ENCODE data around the gene SLCO1B3.

SLCO1B3 gene

DNA sequence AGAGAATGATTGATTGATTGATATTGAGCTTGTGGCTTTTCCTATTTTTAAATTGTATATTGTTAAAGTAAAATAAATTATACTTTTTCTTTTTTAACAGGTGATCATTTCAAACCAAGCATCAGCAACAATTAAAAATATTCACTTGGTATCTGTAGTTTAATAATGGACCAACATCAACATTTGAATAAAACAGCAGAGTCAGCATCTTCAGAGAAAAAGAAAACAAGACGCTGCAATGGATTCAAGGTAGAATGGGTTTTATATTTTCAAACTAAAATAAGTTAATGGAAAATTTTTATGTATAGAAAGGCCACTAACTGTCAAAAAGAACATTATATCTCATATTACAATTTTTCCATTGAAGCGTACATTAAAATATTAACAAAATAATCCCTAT, 5.1 kb downstream of the SLCO1B3 start:
- H3K27me3 ChIP-seq (ENCODE audit: control insufficient read depth in 1 of 2, insufficient read depth in 1 of 2, low read length in 2 of 2), result no peaks in the 10 kb centered on the region
- H3K4me1 ChIP-seq (ENCODE audit: control insufficient read depth, insufficient read depth, low read depth, low read length), result no peaks in the 10 kb centered on the region
- H3K36me3 ChIP-seq (ENCODE audit: control insufficient read depth in 1 of 2, insufficient read depth in 2 of 2, low read depth in 1 of 2, low read length in 2 of 2), result no peaks in the 10 kb centered on the region
- no peak overlapping the region for H2AFZ ChIP-seq (ENCODE audit: low read depth, low read length)
- no peak overlapping the region for H4K91ac ChIP-seq (ENCODE audit: low read length)
- no peak overlapping the region for H3K9ac ChIP-seq (ENCODE audit: low read length)
- no peak overlapping the region for H3K4ac ChIP-seq (ENCODE audit: low read depth in 1 of 2, low read length in 2 of 2)
- H4K8ac ChIP-seq (ENCODE audit: low read length), result no peak overlapping the region
- no peaks in the 10 kb centered on the region for H3K9me3 ChIP-seq (ENCODE audit: control insufficient read depth, low read length)
- H3K4me3 ChIP-seq (ENCODE audit: insufficient read depth in 1 of 2, low read depth in 1 of 2, low read length in 2 of 2), result no peak overlapping the region
- H3K14ac ChIP-seq (ENCODE audit: low read length in 2 of 2), result no peak overlapping the region
- H3K27ac ChIP-seq (ENCODE audit: low read length, poor library complexity, severe bottlenecking), result no peak overlapping the region
- no peak overlapping the region for H2AK5ac ChIP-seq (ENCODE audit: low read length, severe bottlenecking)
- no peak overlapping the region for H3K23ac ChIP-seq (ENCODE audit: low read length in 2 of 2)
- H2BK15ac ChIP-seq (ENCODE audit: low read depth, poor library complexity, severe bottlenecking), result no peak overlapping the region
- H3K79me1 ChIP-seq (replicated peaks; ENCODE audit: low read length, poor library complexity, severe bottlenecking), result no peaks in the 10 kb centered on the region
- H3K18ac ChIP-seq (ENCODE audit: low read depth in 1 of 2, low read length in 2 of 2), result no peak overlapping the region
- WGBS, result no CpG with 5 or more reads among the region's 2 CpGs
- H2BK120ac ChIP-seq (ENCODE audit: low read depth, low read length), result no peak overlapping the region
- H3K4me2 ChIP-seq (ENCODE audit: low read length, poor library complexity, severe bottlenecking), result no peak overlapping the region
- no peak overlapping the region for H2BK12ac ChIP-seq (ENCODE audit: low read length in 2 of 2)
- no peak overlapping the region for H2BK5ac ChIP-seq (ENCODE audit: low read depth, low read length, poor library complexity, severe bottlenecking)
- DNase-seq, result no peak

DNA sequence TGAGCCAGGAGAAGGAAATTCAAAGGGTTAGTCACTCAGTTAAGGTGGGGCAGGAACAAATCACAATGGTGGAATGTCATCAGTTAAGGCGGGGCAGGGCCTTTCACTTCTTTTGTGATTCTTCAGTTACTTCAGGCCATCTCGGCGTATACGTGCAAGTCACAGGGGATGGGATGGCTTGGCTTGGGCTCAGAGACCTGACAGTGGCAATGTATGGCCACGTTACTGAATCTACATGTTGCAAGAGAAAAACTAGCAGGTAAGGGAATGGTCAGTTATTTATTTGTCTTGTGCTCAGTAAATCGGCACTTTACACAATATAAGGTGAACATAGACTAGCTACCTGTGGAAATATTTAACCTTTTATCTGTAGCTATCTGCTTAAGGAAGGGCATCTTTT, 11.9 kb downstream of the SLCO1B3 start:
- WGBS, result 89% methylated on average over 5 of the region's 6 CpGs
- no peak for DNase-seq
- Histone ChIP-seq H3K4me1 (ENCODE audit: control insufficient read depth, insufficient read depth, low read depth, low read length) (no peaks in the 10 kb centered on the region), H3K4me2 (ENCODE audit: low read length, poor library complexity, severe bottlenecking) (no peak overlapping the region), H4K8ac (ENCODE audit: low read length) (no peak overlapping the region), H3K9ac (ENCODE audit: low read length) (no peak overlapping the region), H3K18ac (ENCODE audit: low read depth in 1 of 2, low read length in 2 of 2) (no peak overlapping the region), H4K91ac (ENCODE audit: low read length) (no peak overlapping the region), H2BK15ac (ENCODE audit: low read depth, poor library complexity, severe bottlenecking) (no peak overlapping the region), H3K79me1 (replicated peaks; ENCODE audit: low read length, poor library complexity, severe bottlenecking) (no peaks in the 10 kb centered on the region), H2BK120ac (ENCODE audit: low read depth, low read length) (no peak overlapping the region), H3K4me3 (ENCODE audit: insufficient read depth in 1 of 2, low read depth in 1 of 2, low read length in 2 of 2) (no peak overlapping the region), H3K27ac (ENCODE audit: low read length, poor library complexity, severe bottlenecking) (no peak overlapping the region), H3K27me3 (ENCODE audit: control insufficient read depth in 1 of 2, insufficient read depth in 1 of 2, low read length in 2 of 2) (no peaks in the 10 kb centered on the region), H2BK5ac (ENCODE audit: low read depth, low read length, poor library complexity, severe bottlenecking) (no peak overlapping the region), H3K9me3 (ENCODE audit: control insufficient read depth, low read length) (no peaks in the 10 kb centered on the region), H2AFZ (ENCODE audit: low read depth, low read length) (no peak overlapping the region), H3K23ac (ENCODE audit: low read length in 2 of 2) (no peak overlapping the region), H3K36me3 (ENCODE audit: control insufficient read depth in 1 of 2, insufficient read depth in 2 of 2, low read depth in 1 of 2, low read length in 2 of 2) (no peaks in the 10 kb centered on the region), H3K4ac (ENCODE audit: low read depth in 1 of 2, low read length in 2 of 2) (no peak overlapping the region), H2BK12ac (ENCODE audit: low read length in 2 of 2) (no peak overlapping the region), H3K14ac (ENCODE audit: low read length in 2 of 2) (no peak overlapping the region), H2AK5ac (ENCODE audit: low read length, severe bottlenecking) (no peak overlapping the region)

DNA sequence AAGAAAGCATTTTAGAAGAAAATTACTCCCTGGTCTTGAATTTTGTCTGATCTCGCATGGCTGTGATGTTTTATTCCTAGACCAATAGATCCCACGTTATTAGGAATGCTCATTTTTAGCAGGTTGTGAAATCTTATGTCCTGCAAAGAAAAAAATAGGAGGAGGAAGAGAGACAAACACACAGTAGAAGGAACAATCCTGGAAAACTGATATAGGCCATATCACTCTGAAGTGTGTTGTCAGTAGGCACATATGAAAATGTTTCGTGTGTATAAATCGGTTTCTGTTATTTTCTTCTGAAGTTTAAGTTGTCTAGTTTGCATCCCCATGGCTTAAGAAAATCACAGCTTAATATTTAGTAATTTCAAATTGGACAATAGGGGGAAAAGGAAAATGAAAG, 12.4 kb downstream of the SLCO1B3 start:
- H3K9ac ChIP-seq (ENCODE audit: low read length), result no peak overlapping the region
- H4K8ac ChIP-seq (ENCODE audit: low read length), result no peak overlapping the region
- H3K14ac ChIP-seq (ENCODE audit: low read length in 2 of 2), result no peak overlapping the region
- no peak for DNase-seq
- H3K18ac ChIP-seq (ENCODE audit: low read depth in 1 of 2, low read length in 2 of 2), result no peak overlapping the region
- no peak overlapping the region for H3K4me3 ChIP-seq (ENCODE audit: insufficient read depth in 1 of 2, low read depth in 1 of 2, low read length in 2 of 2)
- 85% methylated on average over 2 of the region's 4 CpGs for WGBS
- no peaks in the 10 kb centered on the region for H3K9me3 ChIP-seq (ENCODE audit: control insufficient read depth, low read length)
- H3K4ac ChIP-seq (ENCODE audit: low read depth in 1 of 2, low read length in 2 of 2), result no peak overlapping the region
- H3K27me3 ChIP-seq (ENCODE audit: control insufficient read depth in 1 of 2, insufficient read depth in 1 of 2, low read length in 2 of 2), result no peaks in the 10 kb centered on the region
- no peak overlapping the region for H3K4me2 ChIP-seq (ENCODE audit: low read length, poor library complexity, severe bottlenecking)
- H2AK5ac ChIP-seq (ENCODE audit: low read length, severe bottlenecking), result no peak overlapping the region
- no peak overlapping the region for H3K23ac ChIP-seq (ENCODE audit: low read length in 2 of 2)
- H3K27ac ChIP-seq (ENCODE audit: low read length, poor library complexity, severe bottlenecking), result no peak overlapping the region
- no peak overlapping the region for H2BK15ac ChIP-seq (ENCODE audit: low read depth, poor library complexity, severe bottlenecking)
- H3K79me1 ChIP-seq (replicated peaks; ENCODE audit: low read length, poor library complexity, severe bottlenecking), result no peaks in the 10 kb centered on the region
- no peak overlapping the region for H2BK12ac ChIP-seq (ENCODE audit: low read length in 2 of 2)
- H3K36me3 ChIP-seq (ENCODE audit: control insufficient read depth in 1 of 2, insufficient read depth in 2 of 2, low read depth in 1 of 2, low read length in 2 of 2), result no peaks in the 10 kb centered on the region
- no peak overlapping the region for H2BK120ac ChIP-seq (ENCODE audit: low read depth, low read length)
- H2AFZ ChIP-seq (ENCODE audit: low read depth, low read length), result no peak overlapping the region
- no peak overlapping the region for H4K91ac ChIP-seq (ENCODE audit: low read length)
- no peaks in the 10 kb centered on the region for H3K4me1 ChIP-seq (ENCODE audit: control insufficient read depth, insufficient read depth, low read depth, low read length)
- no peak overlapping the region for H2BK5ac ChIP-seq (ENCODE audit: low read depth, low read length, poor library complexity, severe bottlenecking)

DNA sequence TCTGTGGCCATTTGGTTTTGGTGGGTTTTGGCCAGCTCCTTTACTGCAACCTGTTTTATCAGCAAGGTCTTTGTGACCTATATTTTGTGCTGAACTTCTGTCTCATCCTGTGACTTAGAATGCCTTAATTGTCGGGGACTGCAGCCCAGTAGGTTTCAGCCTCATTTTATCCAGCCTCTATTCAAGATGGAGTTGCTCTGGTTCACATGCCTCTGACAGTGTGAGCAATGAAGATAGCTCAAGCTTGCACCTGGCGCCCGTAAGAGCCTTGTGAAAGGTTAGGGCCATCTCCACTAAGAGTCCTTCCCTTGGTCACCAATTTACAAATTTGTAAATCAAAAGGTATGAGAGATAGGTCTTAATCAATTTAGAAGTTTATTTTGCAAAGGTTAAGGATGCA, 19.4 kb downstream of the SLCO1B3 start:
- WGBS, result 100% methylated on average over 1 of the region's 3 CpGs
- Histone ChIP-seq H3K4me2 (ENCODE audit: low read length, poor library complexity, severe bottlenecking) (no peak overlapping the region), H2AFZ (ENCODE audit: low read depth, low read length) (no peak overlapping the region), H2BK120ac (ENCODE audit: low read depth, low read length) (no peak overlapping the region), H3K4me1 (ENCODE audit: control insufficient read depth, insufficient read depth, low read depth, low read length) (no peaks in the 10 kb centered on the region), H2AK5ac (ENCODE audit: low read length, severe bottlenecking) (no peak overlapping the region), H2BK12ac (ENCODE audit: low read length in 2 of 2) (no peak overlapping the region), H3K36me3 (ENCODE audit: control insufficient read depth in 1 of 2, insufficient read depth in 2 of 2, low read depth in 1 of 2, low read length in 2 of 2) (no peaks in the 10 kb centered on the region), H2BK5ac (ENCODE audit: low read depth, low read length, poor library complexity, severe bottlenecking) (no peak overlapping the region), H3K4ac (ENCODE audit: low read depth in 1 of 2, low read length in 2 of 2) (no peak overlapping the region), H3K79me1 (replicated peaks; ENCODE audit: low read length, poor library complexity, severe bottlenecking) (no peaks in the 10 kb centered on the region), H3K23ac (ENCODE audit: low read length in 2 of 2) (no peak overlapping the region), H3K9me3 (ENCODE audit: control insufficient read depth, low read length) (no peaks in the 10 kb centered on the region), H2BK15ac (ENCODE audit: low read depth, poor library complexity, severe bottlenecking) (no peak overlapping the region), H3K4me3 (ENCODE audit: insufficient read depth in 1 of 2, low read depth in 1 of 2, low read length in 2 of 2) (no peak overlapping the region), H3K9ac (ENCODE audit: low read length) (no peak overlapping the region), H3K27me3 (ENCODE audit: control insufficient read depth in 1 of 2, insufficient read depth in 1 of 2, low read length in 2 of 2) (no peaks in the 10 kb centered on the region), H4K91ac (ENCODE audit: low read length) (no peak overlapping the region), H3K14ac (ENCODE audit: low read length in 2 of 2) (no peak overlapping the region), H3K18ac (ENCODE audit: low read depth in 1 of 2, low read length in 2 of 2) (no peak overlapping the region), H3K27ac (ENCODE audit: low read length, poor library complexity, severe bottlenecking) (no peak overlapping the region), H4K8ac (ENCODE audit: low read length) (no peak overlapping the region)
- DNase-seq, result no peak
